Activated CD8-positive, alpha-beta memory T cell treated with anti-CD3 and anti-CD28 coated beads, Interleukin-2, amount 10 ng/mL, durations not matched to agents 7 days and 5 days (primary cell): ENCODE data around the gene PHF11. TPM values are rescaled to one million over a fixed set of nuclear protein-coding genes. Genes with fewer than 3 reads are reported as not detected.
A peak's percentile ranks its signal among the peaks of the same experiment; 100 is the strongest.

Experiments used
- ATAC-seq: fragments of 150-1000 bp; cut with Tn5 transposase; one replicate; pipeline ENCODE4 v1.10.0; 2021; ENCODE audit warnings: moderate library complexity
- CTCF ChIA-PET: fragments of 350-600 bp; sonication (Branson Sonifier 250); formaldehyde crosslinking; loops from one replicate; lab custom pipeline; 2021; ENCODE audit warnings: antibody characterized with exemption; lab: Charles Lee
- DNase-seq: peaks from one replicate; pipeline ENCODE4 v3.0.0-alpha.2; 2020
- H3K27ac Mint-ChIP-seq: one replicate; pipeline ENCODE4 v1.8.0; 2021; ENCODE audit warnings: mild to moderate bottlenecking, mixed read lengths
- H3K27me3 Mint-ChIP-seq: one replicate; pipeline ENCODE4 v1.8.0; 2021; ENCODE audit warnings: mixed read lengths
- H3K36me3 Mint-ChIP-seq: one replicate; pipeline ENCODE4 v1.8.0; 2021; ENCODE audit warnings: mild to moderate bottlenecking, mixed read lengths
- H3K4me1 Mint-ChIP-seq: one replicate; pipeline ENCODE4 v1.8.0; 2021; ENCODE audit warnings: mixed read lengths
- H3K4me3 Mint-ChIP-seq: one replicate; pipeline ENCODE4 v1.8.0; 2021; ENCODE audit warnings: mild to moderate bottlenecking, moderate library complexity, mixed read lengths
- H3K9me3 Mint-ChIP-seq: one replicate; pipeline ENCODE4 v1.8.0; 2022; ENCODE audit warnings: low read depth, mixed read lengths
- total RNA-seq, 2 experiments: library from RNA; stranded (reverse); gene quantifications; one replicate each; pipeline ENCODE4 v1.2.3, GENCODE V29; 2021

PHF11 gene
- total RNA-seq, 2 experiments from 2014 or later: 79.6 to 129 TPM

GRCh38 chr13:49512578-49512977, 16.8 kb downstream of the PHF11 start:
- DNase-seq (no peak), ATAC-seq (no peak)
- H3K4me1 Mint-ChIP-seq: peaks cover 5% of the 10 kb centered on the region
- H3K27me3 Mint-ChIP-seq: no peaks in the 10 kb centered on the region
- H3K36me3 Mint-ChIP-seq: peaks cover 64% of the 10 kb centered on the region
- H3K9me3 Mint-ChIP-seq: no peaks in the 10 kb centered on the region
- peak overlapping the region; percentile 29 for H3K27ac Mint-ChIP-seq
- no peak overlapping the region for H3K4me3 Mint-ChIP-seq
- CTCF ChIA-PET: no interaction called here

DNA sequence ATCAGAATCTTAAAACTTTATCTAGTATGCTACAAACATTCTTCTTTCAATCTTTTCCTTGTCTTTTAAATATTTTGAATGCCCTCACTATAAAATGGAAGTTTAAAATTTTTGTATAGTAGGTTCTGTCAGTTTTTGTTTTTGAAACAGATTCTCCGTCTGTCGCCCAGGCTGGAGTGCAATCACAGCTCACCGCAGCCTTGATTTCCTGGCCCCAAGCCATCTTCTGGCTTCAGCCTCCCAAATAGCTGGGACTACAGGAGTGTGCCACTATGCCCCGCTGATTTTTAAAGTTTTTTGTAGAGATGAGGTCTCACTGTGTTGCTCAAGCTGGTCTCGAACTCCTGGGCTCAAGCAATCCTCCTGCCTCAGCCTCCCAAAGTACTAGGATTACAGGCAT, 20.7 kb downstream of the PHF11 start:
- Mint-ChIP-seq H3K36me3 (peaks cover 66% of the 10 kb centered on the region), H3K27ac (no peak overlapping the region), H3K9me3 (no peaks in the 10 kb centered on the region), H3K4me1 (no peaks in the 10 kb centered on the region), H3K27me3 (no peaks in the 10 kb centered on the region), H3K4me3 (no peak overlapping the region)
- DNase-seq (no peak), ATAC-seq (no peak)
- CTCF ChIA-PET: no interaction called here

DNA sequence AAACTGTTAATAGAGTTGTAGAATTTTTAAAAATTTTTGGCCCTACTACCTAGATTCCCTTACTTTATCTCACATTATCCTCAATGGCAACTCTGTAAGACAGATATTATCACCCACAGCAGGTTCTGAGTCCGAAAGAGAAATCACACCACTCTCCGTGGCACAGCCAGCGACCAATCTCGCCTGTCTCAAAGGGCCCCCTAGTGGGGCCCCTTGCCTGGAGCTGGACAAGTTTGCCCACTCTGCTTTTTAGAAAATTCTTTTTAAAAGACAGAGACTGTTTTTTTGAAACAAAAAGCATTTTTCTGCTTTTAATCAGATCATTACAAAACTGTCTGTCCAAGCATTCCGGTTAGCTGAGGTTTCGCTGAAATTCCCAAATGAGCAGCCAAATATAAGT, 21.7 kb downstream of the PHF11 start:
- Mint-ChIP-seq H3K27me3 (no peaks in the 10 kb centered on the region), H3K4me3 (no peak overlapping the region), H3K9me3 (no peaks in the 10 kb centered on the region), H3K36me3 (peaks cover 60% of the 10 kb centered on the region), H3K27ac (no peak overlapping the region), H3K4me1 (no peaks in the 10 kb centered on the region)
- CTCF ChIA-PET: no interaction called here
- ATAC-seq (no peak), DNase-seq (no peak)

- H3K27me3 Mint-ChIP-seq: no peaks in the 10 kb centered on the region
- H3K9me3 Mint-ChIP-seq: no peaks in the 10 kb centered on the region
- peaks cover 46% of the 10 kb centered on the region for H3K36me3 Mint-ChIP-seq
- DNase-seq (no peak), ATAC-seq (no peak)
- CTCF ChIA-PET: no interaction called here
- no peak overlapping the region for H3K27ac Mint-ChIP-seq
- H3K4me3 Mint-ChIP-seq: no peak overlapping the region
- H3K4me1 Mint-ChIP-seq: peaks cover 8% of the 10 kb centered on the region
Measured at GRCh38 chr13:49521224-49521623, 25.5 kb downstream of the PHF11 start.

- CTCF ChIA-PET: interaction anchor here (1.0 to 1.2 kb wide), 2 partner anchors 13 to 82 kb away, joined by 3 read pairs; no protein-coding TSS in a partner anchor
- peak; percentile 16 for ATAC-seq
- Mint-ChIP-seq H3K4me1 (peaks cover 8% of the 10 kb centered on the region), H3K27me3 (no peaks in the 10 kb centered on the region), H3K36me3 (peaks cover 50% of the 10 kb centered on the region), H3K27ac (no peak overlapping the region), H3K9me3 (no peaks in the 10 kb centered on the region), H3K4me3 (no peak overlapping the region)
- DNase-seq: no peak
Measured at GRCh38 chr13:49524740-49525501, 29.2 kb downstream of the PHF11 start.

- CTCF ChIA-PET: no interaction called here
- H3K4me3 Mint-ChIP-seq: no peak overlapping the region
- H3K36me3 Mint-ChIP-seq: peaks cover 48% of the 10 kb centered on the region
- H3K27ac Mint-ChIP-seq: peak overlapping the region; percentile 27
- H3K9me3 Mint-ChIP-seq: no peaks in the 10 kb centered on the region
- peaks cover 10% of the 10 kb centered on the region for H3K4me1 Mint-ChIP-seq
- DNase-seq (no peak), ATAC-seq (no peak)
- no peaks in the 10 kb centered on the region for H3K27me3 Mint-ChIP-seq
Measured at GRCh38 chr13:49527123-49527522, 31.4 kb downstream of the PHF11 start.

GRCh38 chr13:49528161-49528560, 32.4 kb downstream of the PHF11 start:
- DNase-seq: no peak
- Mint-ChIP-seq H3K36me3 (peaks cover 53% of the 10 kb centered on the region), H3K27me3 (no peaks in the 10 kb centered on the region), H3K27ac (no peak overlapping the region), H3K4me3 (no peak overlapping the region), H3K9me3 (no peaks in the 10 kb centered on the region), H3K4me1 (peaks cover 18% of the 10 kb centered on the region)
- CTCF ChIA-PET: no interaction called here
- ATAC-seq: no peak

- Mint-ChIP-seq H3K27me3 (no peaks in the 10 kb centered on the region), H3K4me1 (peaks cover 15% of the 10 kb centered on the region), H3K9me3 (no peaks in the 10 kb centered on the region), H3K36me3 (peaks cover 55% of the 10 kb centered on the region), H3K4me3 (no peak overlapping the region), H3K27ac (no peak overlapping the region)
- CTCF ChIA-PET: no interaction called here
- ATAC-seq: no peak
- no peak for DNase-seq
Measured at GRCh38 chr13:49530457-49530856, 34.7 kb downstream of the PHF11 start.

GRCh38 chr13:49532593-49532992, 36.8 kb downstream of the PHF11 start:
- no peak for ATAC-seq
- H3K27ac Mint-ChIP-seq: no peak overlapping the region
- peaks cover 13% of the 10 kb centered on the region for H3K4me1 Mint-ChIP-seq
- DNase-seq: no peak
- CTCF ChIA-PET: interaction anchor here (1.0 kb wide), 1 partner anchor 10 kb away, joined by 3 read pairs; no protein-coding TSS in a partner anchor
- no peaks in the 10 kb centered on the region for H3K27me3 Mint-ChIP-seq
- H3K9me3 Mint-ChIP-seq: no peaks in the 10 kb centered on the region
- H3K36me3 Mint-ChIP-seq: peaks cover 48% of the 10 kb centered on the region
- H3K4me3 Mint-ChIP-seq: no peak overlapping the region

DNA sequence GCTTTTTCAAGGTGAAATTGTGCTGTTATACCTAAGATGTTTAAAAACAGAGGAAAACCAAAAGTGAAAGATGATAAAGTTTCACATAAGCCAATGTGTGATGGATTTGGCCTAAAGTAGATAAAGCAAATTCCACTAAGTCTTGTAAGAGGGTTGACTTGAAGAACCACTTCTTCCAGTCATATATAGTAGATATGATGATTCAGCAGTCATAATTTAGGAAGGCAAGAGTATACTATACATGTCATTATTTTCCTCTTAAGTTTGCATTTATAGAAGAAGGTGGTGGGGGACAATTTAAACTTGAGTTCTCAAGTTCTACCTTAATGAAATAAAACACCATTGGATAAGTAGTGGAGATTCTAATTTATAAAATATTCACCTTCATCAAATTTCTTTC, 37.3 kb downstream of the PHF11 start:
- Mint-ChIP-seq H3K9me3 (no peaks in the 10 kb centered on the region), H3K4me3 (no peak overlapping the region), H3K27me3 (no peaks in the 10 kb centered on the region), H3K4me1 (peaks cover 13% of the 10 kb centered on the region), H3K27ac (no peak overlapping the region), H3K36me3 (peaks cover 48% of the 10 kb centered on the region)
- no peak for DNase-seq
- CTCF ChIA-PET: interaction anchor here (1.0 kb wide), 1 partner anchor 11 kb away, joined by 3 read pairs; no protein-coding TSS in a partner anchor
- ATAC-seq: peak; percentile 30

DNA sequence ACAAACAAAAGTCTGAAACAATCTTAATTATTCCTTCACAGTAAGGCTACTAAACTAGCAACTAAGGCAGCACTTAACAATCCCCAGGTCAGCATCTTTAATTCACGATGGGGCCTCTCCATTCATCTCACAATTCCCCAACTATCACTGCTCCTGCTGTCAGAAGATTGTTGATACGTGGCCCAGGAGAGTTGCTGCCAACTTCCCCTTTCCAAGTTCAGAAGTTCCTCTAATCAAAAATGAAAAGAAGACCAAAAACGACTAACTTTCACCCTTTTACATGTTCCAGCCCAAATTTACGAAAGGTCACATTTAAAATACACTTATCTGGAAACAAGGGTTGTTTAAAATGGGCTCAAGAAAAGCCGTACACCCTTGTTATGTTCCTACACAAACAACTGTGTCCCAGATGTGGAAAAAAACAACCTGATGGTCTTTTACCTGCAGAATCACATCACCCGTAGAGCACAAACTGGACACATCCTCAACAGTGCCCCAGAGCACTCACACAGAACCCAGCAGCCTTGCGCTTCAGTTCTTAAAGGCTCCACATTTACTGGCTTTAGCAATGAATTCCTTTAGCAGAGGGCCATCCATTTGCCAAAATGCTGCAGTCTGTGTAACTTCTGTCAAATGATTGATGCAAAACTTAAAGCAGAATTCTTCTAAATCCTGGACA, 38.0 kb downstream of the PHF11 start:
- peaks cover 42% of the 10 kb centered on the region for H3K36me3 Mint-ChIP-seq

DNA sequence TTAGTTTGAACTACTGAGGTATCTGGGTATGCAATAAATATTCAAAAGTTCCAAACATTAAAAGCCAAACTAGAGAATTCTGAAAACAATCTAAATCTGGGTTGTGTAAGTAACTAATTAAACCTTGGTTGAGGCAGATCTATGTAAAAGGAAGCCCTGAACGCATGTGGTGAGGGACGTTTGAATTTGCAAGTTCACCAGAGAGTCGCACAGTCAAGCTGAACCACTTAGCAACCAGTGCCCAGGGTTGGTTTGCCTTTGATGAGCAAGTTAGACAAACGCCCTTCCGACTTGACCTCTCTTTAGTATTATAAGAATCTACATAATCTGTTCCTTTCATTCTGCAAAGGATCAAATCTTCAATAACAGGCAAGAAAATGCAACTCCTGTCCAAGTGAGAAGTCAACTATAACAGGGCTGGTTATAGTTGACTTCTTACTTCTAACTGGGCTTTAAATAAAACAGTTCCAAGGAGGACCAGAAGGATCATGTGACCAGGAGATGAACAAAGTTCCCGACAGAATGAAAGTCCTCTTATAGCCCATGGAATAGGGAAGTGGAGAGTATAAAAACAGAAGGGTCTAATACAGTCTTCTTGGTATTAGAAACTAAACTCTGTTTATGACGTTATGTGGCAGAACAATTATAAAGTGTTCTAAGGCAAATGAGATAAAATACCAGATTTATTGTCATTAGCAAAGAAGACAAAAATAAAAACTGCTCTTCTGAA, 40.6 kb downstream of the PHF11 start:
- Mint-ChIP-seq H3K36me3 (peaks cover 34% of the 10 kb centered on the region), H3K4me3 (no peak overlapping the region), H3K27ac (no peak overlapping the region), H3K4me1 (peaks cover 30% of the 10 kb centered on the region), H3K9me3 (no peaks in the 10 kb centered on the region), H3K27me3 (no peaks in the 10 kb centered on the region)
- no peak for ATAC-seq
- CTCF ChIA-PET: no interaction called here
- DNase-seq: no peak

More for the DNA sequence above, 38.0 kb downstream of the PHF11 start:
- H3K4me1 Mint-ChIP-seq: peaks cover 13% of the 10 kb centered on the region
- ATAC-seq: no peak
- no peaks in the 10 kb centered on the region for H3K27me3 Mint-ChIP-seq
- no peak overlapping the region for H3K4me3 Mint-ChIP-seq
- DNase-seq: no peak
- no peak overlapping the region for H3K27ac Mint-ChIP-seq
- CTCF ChIA-PET: no interaction called here
- H3K9me3 Mint-ChIP-seq: no peaks in the 10 kb centered on the region

DNA sequence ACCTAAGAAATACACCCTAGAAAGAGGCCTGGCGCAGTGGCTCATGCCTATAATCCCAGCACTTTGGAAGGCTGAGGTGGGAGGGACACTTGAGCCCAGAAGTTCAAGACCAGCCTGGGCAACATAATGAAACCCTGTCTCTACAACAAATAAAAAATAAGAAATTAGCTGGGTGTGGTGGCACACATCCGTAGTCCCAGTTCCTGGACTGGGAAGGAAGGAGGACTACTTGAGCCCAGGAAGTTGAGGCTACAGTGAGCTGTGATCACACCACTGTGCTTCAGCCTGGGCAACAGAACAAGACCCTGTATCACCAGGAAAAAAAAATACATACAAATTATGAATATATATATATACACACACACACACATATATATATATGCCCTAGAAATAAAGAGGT, 42.7 kb downstream of the PHF11 start:
- H3K36me3 Mint-ChIP-seq: peaks cover 28% of the 10 kb centered on the region
- H3K4me1 Mint-ChIP-seq: peaks cover 22% of the 10 kb centered on the region
- ATAC-seq (no peak), DNase-seq (no peak)
- no peak overlapping the region for H3K27ac Mint-ChIP-seq
- H3K4me3 Mint-ChIP-seq: no peak overlapping the region
- CTCF ChIA-PET: interaction anchor here (1.2 kb wide), 1 partner anchor 13 kb away, joined by 3 read pairs; no protein-coding TSS in a partner anchor
- H3K9me3 Mint-ChIP-seq: no peaks in the 10 kb centered on the region
- no peaks in the 10 kb centered on the region for H3K27me3 Mint-ChIP-seq
